Astrocyte (in vitro differentiated cells and primary cell): ENCODE measurements around the gene DDX53. TPM values are rescaled to one million over a fixed set of nuclear protein-coding genes. Genes with fewer than 3 reads are reported as not detected.
A peak's percentile ranks its signal among the peaks of the same experiment; 100 is the strongest.

Experiments used
- DNase-seq: peaks from one replicate; pipeline ENCODE4 v3.0.0-alpha.2; 2010; ENCODE audit warnings: low read depth
- FAIRE-seq: peaks from 2 replicates; lab custom pipeline; 2011; peaks lifted over from hg19 to GRCh38; lab: Jason Lieb, UNC
- H2AFZ ChIP-seq: 2 replicates; pipeline ENCODE4 v1.6.0; 2012; ENCODE audit warnings: low read depth, low read length, inconsistent platforms
- H3K27ac ChIP-seq: 2 replicates; pipeline ENCODE4 v1.5.1; 2011; ENCODE audit warnings: low read depth, low read length, inconsistent platforms
- H3K27me3 ChIP-seq: 2 replicates; pipeline ENCODE4 v1.6.0; 2011; ENCODE audit warnings: low read length, inconsistent platforms; ENCODE audit not compliant: insufficient read depth
- H3K36me3 ChIP-seq: 2 replicates; pipeline ENCODE4 v1.5.1; 2011; ENCODE audit warnings: low read length, inconsistent platforms; ENCODE audit not compliant: insufficient read depth
- H3K4me1 ChIP-seq: 2 replicates; pipeline ENCODE4 v1.5.1; 2011; ENCODE audit warnings: low read length, inconsistent platforms; ENCODE audit not compliant: insufficient read depth
- H3K4me2 ChIP-seq: 2 replicates; pipeline ENCODE4 v1.6.0; 2012; ENCODE audit warnings: low read length, inconsistent platforms
- H3K4me3 ChIP-seq: 2 replicates; pipeline ENCODE4 v1.5.1; 2011; ENCODE audit warnings: low read depth, mild to moderate bottlenecking, low read length, inconsistent platforms; ENCODE audit not compliant: insufficient read depth
- H3K79me2 ChIP-seq: 2 replicates; pipeline ENCODE4 v1.6.0; 2012; ENCODE audit warnings: mild to moderate bottlenecking, low read length, inconsistent platforms; ENCODE audit not compliant: insufficient read depth
- H3K9ac ChIP-seq: 2 replicates; pipeline ENCODE4 v1.6.0; 2012; ENCODE audit warnings: mild to moderate bottlenecking, low read length, inconsistent platforms
- H3K9me3 ChIP-seq: 2 replicates; pipeline ENCODE4 v1.5.1; 2012; ENCODE audit warnings: low read depth, mild to moderate bottlenecking, low read length, inconsistent platforms; ENCODE audit not compliant: insufficient read depth
- H4K20me1 ChIP-seq: 2 replicates; pipeline ENCODE4 v1.6.0; 2012; ENCODE audit warnings: low read length, inconsistent platforms; ENCODE audit not compliant: insufficient read depth
- H3K27ac Mint-ChIP-seq: one replicate; pipeline ENCODE4 v1.8.0; 2021; ENCODE audit warnings: mild to moderate bottlenecking, mixed read lengths; ENCODE audit not compliant: unreplicated experiment
- H3K27me3 Mint-ChIP-seq: one replicate; pipeline ENCODE4 v1.8.0; 2021; ENCODE audit warnings: low read depth, mixed read lengths; ENCODE audit not compliant: unreplicated experiment
- H3K36me3 Mint-ChIP-seq: one replicate; pipeline ENCODE4 v1.8.0; 2021; ENCODE audit warnings: low read depth, mixed read lengths; ENCODE audit not compliant: unreplicated experiment
- H3K4me1 Mint-ChIP-seq: one replicate; pipeline ENCODE4 v1.8.0; 2021; ENCODE audit warnings: low read depth, mixed read lengths; ENCODE audit not compliant: unreplicated experiment
- H3K4me3 Mint-ChIP-seq: one replicate; pipeline ENCODE4 v1.8.0; 2021; ENCODE audit warnings: mild to moderate bottlenecking, moderate library complexity, mixed read lengths; ENCODE audit not compliant: unreplicated experiment
- H3K9me3 Mint-ChIP-seq: one replicate; pipeline ENCODE4 v1.8.0; 2021; ENCODE audit warnings: mild to moderate bottlenecking, mixed read lengths; ENCODE audit not compliant: unreplicated experiment
- CTCF ChIP-seq: IDR thresholded peaks from 2 replicates; pipeline ENCODE4 v1.5.1; 2011; ENCODE audit warnings: low read depth, mild to moderate bottlenecking, inconsistent platforms, low read length, moderate library complexity; ENCODE audit not compliant: insufficient read depth
- EZH2 ChIP-seq: IDR thresholded peaks from 2 replicates; pipeline ENCODE4 v1.6.1; 2012; ENCODE audit warnings: mild to moderate bottlenecking, low read length, inconsistent platforms; ENCODE audit not compliant: insufficient read depth
- total RNA-seq: library from RNA; stranded (reverse); gene quantifications from 2 replicates; pipeline ENCODE4 v1.2.1, GENCODE V29; 2021

DDX53 gene
- total RNA-seq, 1 donor from 2014 or later = not detected

GRCh38 chrX:22963196-22963595, 36.6 kb upstream of the DDX53 start:
- Mint-ChIP-seq H3K27me3 (no peaks in the 10 kb centered on the region), H3K9me3 (no peaks in the 10 kb centered on the region), H3K36me3 (no peaks in the 10 kb centered on the region), H3K4me3 (no peak overlapping the region), H3K27ac (no peak overlapping the region), H3K4me1 (no peaks in the 10 kb centered on the region)
- H3K79me2 ChIP-seq = no peaks in the 10 kb centered on the region
- H3K4me2 ChIP-seq = no peak overlapping the region
- H3K9ac ChIP-seq = no peak overlapping the region
- no peaks in the 10 kb centered on the region for H3K27me3 ChIP-seq
- no peaks in the 10 kb centered on the region for H3K36me3 ChIP-seq
- no peak overlapping the region for H3K4me3 ChIP-seq
- no peaks in the 10 kb centered on the region for H4K20me1 ChIP-seq
- H3K27ac ChIP-seq = no peak overlapping the region
- no peak overlapping the region for H2AFZ ChIP-seq
- H3K4me1 ChIP-seq = no peaks in the 10 kb centered on the region
- FAIRE-seq (no peak), DNase-seq (no peak)
- TF ChIP-seq CTCF (no peak), EZH2 (no peak)
- no peaks in the 10 kb centered on the region for H3K9me3 ChIP-seq

DNA sequence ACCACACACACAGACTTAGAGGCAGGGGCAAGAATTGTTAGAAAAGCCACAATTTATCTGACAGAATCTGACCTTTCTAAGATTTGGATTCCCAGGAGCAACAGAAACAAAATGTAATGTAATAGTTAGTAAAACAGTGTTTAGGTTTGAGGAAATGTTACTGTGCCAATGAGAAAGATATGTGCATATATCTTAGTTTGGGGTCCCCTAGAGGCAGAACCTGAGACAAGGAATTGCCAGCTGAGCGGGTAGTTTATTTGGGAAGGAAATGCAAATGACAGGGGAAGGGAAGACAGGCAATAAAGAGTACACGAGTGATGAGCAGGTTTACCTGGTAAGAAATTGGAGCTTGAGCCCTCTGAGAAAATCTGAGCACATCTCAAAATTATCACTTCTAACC, 31.3 kb upstream of the DDX53 start:
- Mint-ChIP-seq H3K27ac (no peak overlapping the region), H3K4me3 (no peak overlapping the region), H3K27me3 (no peaks in the 10 kb centered on the region), H3K4me1 (no peaks in the 10 kb centered on the region), H3K36me3 (no peaks in the 10 kb centered on the region), H3K9me3 (no peaks in the 10 kb centered on the region)
- H3K27ac ChIP-seq = no peak overlapping the region
- no peak overlapping the region for H3K4me3 ChIP-seq
- peaks cover 6% of the 10 kb centered on the region for H3K4me1 ChIP-seq
- no peaks in the 10 kb centered on the region for H3K9me3 ChIP-seq
- no peaks in the 10 kb centered on the region for H4K20me1 ChIP-seq
- H3K4me2 ChIP-seq = no peak overlapping the region
- FAIRE-seq = peak; percentile 91
- no peaks in the 10 kb centered on the region for H3K27me3 ChIP-seq
- H2AFZ ChIP-seq = no peak overlapping the region
- H3K79me2 ChIP-seq = no peaks in the 10 kb centered on the region
- no peak overlapping the region for H3K9ac ChIP-seq
- no peaks in the 10 kb centered on the region for H3K36me3 ChIP-seq
- TF ChIP-seq EZH2 (no peak), CTCF (no peak)
- no peak for DNase-seq

GRCh38 chrX:22969411-22969810, 30.3 kb upstream of the DDX53 start:
- H3K36me3 ChIP-seq = no peaks in the 10 kb centered on the region
- no peak for FAIRE-seq
- Mint-ChIP-seq H3K27ac (peak overlapping the region; percentile 41), H3K36me3 (no peaks in the 10 kb centered on the region), H3K4me1 (no peaks in the 10 kb centered on the region), H3K27me3 (no peaks in the 10 kb centered on the region), H3K4me3 (peak overlapping the region; percentile 50), H3K9me3 (no peaks in the 10 kb centered on the region)
- no peak overlapping the region for H3K9ac ChIP-seq
- no peaks in the 10 kb centered on the region for H4K20me1 ChIP-seq
- peaks cover 6% of the 10 kb centered on the region for H3K4me1 ChIP-seq
- TF ChIP-seq CTCF = no peak
- TF ChIP-seq EZH2 = no peak
- H3K27me3 ChIP-seq = no peaks in the 10 kb centered on the region
- H3K79me2 ChIP-seq = no peaks in the 10 kb centered on the region
- no peak overlapping the region for H3K4me3 ChIP-seq
- peak; percentile 62 for DNase-seq
- H3K27ac ChIP-seq = no peak overlapping the region
- no peak overlapping the region for H3K4me2 ChIP-seq
- no peaks in the 10 kb centered on the region for H3K9me3 ChIP-seq
- H2AFZ ChIP-seq = no peak overlapping the region
